Spleen (tissue), 13 donors: ENCODE measurements around the gene MPPE1. TPM values are rescaled to one million over a fixed set of nuclear protein-coding genes. Genes with fewer than 3 reads are reported as not detected.

Experiments used
- DNase-seq: peaks from one replicate; pipeline ENCODE4 v3.0.0-alpha.2; 2020
- H3K27ac ChIP-seq, 8 donors: fragments of 200-600 bp; sonication (generic) in 7 of 8; 1 replicate in 4 of 8; 2 replicates in 4 of 8; pipeline versions ENCODE4 v1.5.0 to v1.8.0; 2016 to 2021; ENCODE audit warnings: inconsistent platforms in 4 of 8, mild to moderate bottlenecking in 4 of 8, moderate library complexity in 1 of 8
- H3K27me3 ChIP-seq, 7 donors: fragments of 200-600 bp; sonication (generic) in 6 of 7; replicated peaks in 1 of 7; 1 replicate in 4 of 7; 2 replicates in 3 of 7; pipeline versions ENCODE4 v1.5.0 to v1.8.0; 2016 to 2021; ENCODE audit warnings: inconsistent platforms in 3 of 7, mild to moderate bottlenecking in 1 of 7
- H3K36me3 ChIP-seq, 6 donors: fragments of 200-600 bp; sonication (generic) in 5 of 6; 1 replicate in 4 of 6; 2 replicates in 2 of 6; pipeline versions ENCODE4 v1.5.0 to v1.8.0; 2016 to 2021; ENCODE audit warnings: inconsistent platforms in 2 of 6
- H3K4me1 ChIP-seq, 6 donors: fragments of 200-600 bp; sonication (generic) in 5 of 6; 1 replicate in 3 of 6; 2 replicates in 3 of 6; pipeline versions ENCODE4 v1.5.0 to v1.8.0; 2016 to 2021; ENCODE audit warnings: inconsistent platforms in 3 of 6
- H3K4me3 ChIP-seq, 8 donors: fragments of 200-600 bp; sonication (generic) in 7 of 8; 1 replicate in 4 of 8; 2 replicates in 4 of 8; pipeline versions ENCODE4 v1.5.0 to v1.8.0; 2016 to 2021; ENCODE audit warnings: inconsistent platforms in 4 of 8, mild to moderate bottlenecking in 4 of 8, moderate library complexity in 2 of 8
- H3K9me3 ChIP-seq, 8 donors: fragments of 200-600 bp; sonication (generic) in 7 of 8; 1 replicate in 4 of 8; 2 replicates in 4 of 8; pipeline versions ENCODE4 v1.5.0 to v1.8.0; 2016 to 2021; ENCODE audit warnings: inconsistent platforms in 4 of 8
- POLR2A ChIP-seq, 3 donors: fragments of 450-650 bp; IDR thresholded peaks; one replicate each; pipeline ENCODE4 v1.5.1; 2017; ENCODE audit warnings: antibody characterized with exemption in 3 of 3, mild to moderate bottlenecking in 1 of 3
- POLR2AphosphoS5 ChIP-seq, 3 donors: sonication (generic); formaldehyde crosslinking; IDR thresholded peaks; one replicate each; pipeline ENCODE4 v1.5.1; 2017; ENCODE audit warnings: antibody characterized with exemption in 3 of 3
- WGBS, 5 donors: extraction: QIAGEN DNeasy Blood & Tissue Kit in 3 of 5; methylation state at CpG; one replicate each; pipeline versions ENCODE4 v1.1.5 to v1.1.7; 2013 to 2018; 5-methylcytosine and 5-hydroxymethylcytosine counted together
- intact Hi-C: fragments of 100-400 bp; cut with DNase I; formaldehyde crosslinking; loops from one replicate; pipeline ENCODE4 v1.15.0; 2023; ENCODE audit warnings: low total_unique reads
- long read RNA-seq, 2 donors: transcript quantifications; one replicate each; lab custom pipeline, GENCODE V29; 2026
- polyA plus RNA-seq, 3 donors: library from polyadenylated mRNA; stranded (reverse); fragments of 200-250 nt; gene quantifications; one replicate each; pipeline ENCODE4 v1.2.1, GENCODE V29; 2013
- total RNA-seq, 7 donors: library from RNA; depleted of rRNA in 3 of 7; stranded (reverse); fragments of >200 nt in 3 of 7; fragmentation: NEBNext Ultra II Directional in 4 of 7; extraction: Animal tissue kit (Norgen Biotek cat#: 25700) in 4 of 7; gene quantifications; one replicate each; pipeline versions ENCODE4 v1.1.0 to v1.2.1, GENCODE V29; 2016 to 2021
- TF ChIP-seq, protein P1 (sequence below), 11 experiments: fragments of 200-600 bp in 7 of 11; fragments of 450-650 bp in 4 of 11; sonication (generic) in 4 of 11; IDR thresholded peaks in 8 of 11; conservative IDR thresholded peaks in 3 of 11; 1 replicate in 7 of 11; 2 replicates in 4 of 11; pipeline versions ENCODE4 v1.4.0 to v1.8.0; 2016 to 2021; ENCODE audit warnings: antibody characterized with exemption in 11 of 11, inconsistent platforms in 4 of 11, mild to moderate bottlenecking in 1 of 11
- donor health status: healthy with polysubstance abuse.
- donor health status: DM: no; HTN: no; CAD: no; lungs with moderate emphysema.
- donor health status: DM: no; HTN: no; CAD: no.
- donor health status: Bipolar disorder and iron deficiency.
- donor health status: healthy.
- donor health status: DM: no; HTN: no; CAD: no.
- donor health status: DM: yes; HTN: yes; CAD: no.

Gene MPPE1
- total RNA-seq: 10 to 100 TPM; 44.9 to 89.9 (median 57.3) TPM
- 10 to 100 TPM; 29.7 to 46.6 (median 29.7) TPM for polyA plus RNA-seq
- long read RNA-seq, donor 1, full-length matches to known transcripts: 3 of 3 reads
- long read RNA-seq, donor 1, partial matches to known transcripts: 0 of 3 reads
- long read RNA-seq, donor 1, other reads (novel, unspliced or antisense): 0 of 3 reads
- long read RNA-seq, donor 2, partial matches to known transcripts: 0 of 3 reads
- long read RNA-seq, donor 2, other reads (novel, unspliced or antisense): 0 of 3 reads

DNA sequence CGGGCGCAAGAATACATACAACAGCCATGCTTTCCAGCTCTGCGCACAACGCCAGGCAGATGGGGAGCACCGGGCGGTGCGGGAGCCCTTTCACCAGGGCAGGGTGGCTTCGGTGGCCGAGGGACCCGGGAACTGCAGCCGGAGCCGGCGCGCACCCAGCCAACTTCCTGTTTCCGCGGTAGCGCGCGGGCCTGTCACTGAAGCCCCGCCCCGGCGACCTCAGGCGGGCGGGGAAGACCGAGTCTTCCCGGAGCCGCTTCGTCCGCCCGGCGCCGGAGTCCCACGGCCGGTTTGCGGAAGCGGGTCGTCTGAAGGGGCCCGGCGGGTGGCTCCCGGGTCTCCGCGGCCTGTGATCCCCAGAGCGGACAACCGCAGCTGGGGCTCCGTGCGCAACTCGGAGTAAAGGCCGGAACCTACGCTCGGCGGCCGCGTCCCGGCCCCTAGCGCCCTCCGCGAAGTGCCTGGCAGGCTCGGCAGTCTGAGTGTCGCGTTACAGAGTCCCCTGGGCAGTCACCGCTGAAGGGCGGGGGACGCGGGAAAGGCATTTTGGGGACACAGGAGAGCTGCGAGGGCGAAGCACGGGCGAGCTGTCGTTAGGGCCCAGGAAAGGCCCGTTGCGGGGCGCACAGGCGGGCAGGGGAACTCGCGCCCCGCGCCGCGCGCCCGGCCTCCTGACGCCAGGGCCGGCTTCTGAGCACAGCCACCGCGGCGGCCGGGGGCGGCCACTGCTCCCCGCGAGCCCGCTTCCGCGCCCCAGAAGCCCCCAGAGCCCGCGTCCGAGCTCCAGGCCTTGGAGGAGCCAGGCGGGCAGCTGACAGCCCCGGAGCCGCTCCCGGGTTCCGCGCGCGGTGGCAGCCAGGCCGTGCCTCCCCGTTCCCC is at the start of gene MPPE1:
TSS of gene MPPE1 (minus strand) at position 136 of the 879 bp plus-strand sequence. CDS start 11,053 bp downstream, outside the sequence.
- peaks cover 0 to 27% (median 3%) of the 10 kb centered on the region in 6 donors for H3K36me3 ChIP-seq
- H3K4me1 ChIP-seq: peaks cover 18 to 53% (median 30%) of the 10 kb centered on the region in 6 donors
- peak in 2 of 3 donors; percentile 71 to 74 for TF ChIP-seq POLR2A (IDR thresholded peaks at IDR 0.05)
- peak; percentile 87 to 98 (median 95) for TF ChIP-seq POLR2AphosphoS5 (IDR thresholded peaks at IDR 0.05)
- TF ChIP-seq, protein P1, sequence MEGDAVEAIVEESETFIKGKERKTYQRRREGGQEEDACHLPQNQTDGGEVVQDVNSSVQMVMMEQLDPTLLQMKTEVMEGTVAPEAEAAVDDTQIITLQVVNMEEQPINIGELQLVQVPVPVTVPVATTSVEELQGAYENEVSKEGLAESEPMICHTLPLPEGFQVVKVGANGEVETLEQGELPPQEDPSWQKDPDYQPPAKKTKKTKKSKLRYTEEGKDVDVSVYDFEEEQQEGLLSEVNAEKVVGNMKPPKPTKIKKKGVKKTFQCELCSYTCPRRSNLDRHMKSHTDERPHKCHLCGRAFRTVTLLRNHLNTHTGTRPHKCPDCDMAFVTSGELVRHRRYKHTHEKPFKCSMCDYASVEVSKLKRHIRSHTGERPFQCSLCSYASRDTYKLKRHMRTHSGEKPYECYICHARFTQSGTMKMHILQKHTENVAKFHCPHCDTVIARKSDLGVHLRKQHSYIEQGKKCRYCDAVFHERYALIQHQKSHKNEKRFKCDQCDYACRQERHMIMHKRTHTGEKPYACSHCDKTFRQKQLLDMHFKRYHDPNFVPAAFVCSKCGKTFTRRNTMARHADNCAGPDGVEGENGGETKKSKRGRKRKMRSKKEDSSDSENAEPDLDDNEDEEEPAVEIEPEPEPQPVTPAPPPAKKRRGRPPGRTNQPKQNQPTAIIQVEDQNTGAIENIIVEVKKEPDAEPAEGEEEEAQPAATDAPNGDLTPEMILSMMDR (IDR thresholded peaks at IDR 0.05 in 8 of 11, conservative IDR thresholded peaks at IDR 0.05 in 3 of 11): peak in 2 of 11 experiments; percentile 22 to 31
- H3K9me3 ChIP-seq: no peaks in the 10 kb centered on the region
- H3K27me3 ChIP-seq: no peaks in the 10 kb centered on the region
- peak within 1 kb of the TSS; percentile 95 to 100 (median 100) for H3K27ac ChIP-seq
- intact Hi-C loops: loop anchor here (5.0 kb wide), 1 partner anchor 51 kb away; no protein-coding TSS in a partner anchor
- DNase-seq: peak; percentile 99
- peak within 1 kb of the TSS; percentile 69 to 89 (median 77) for H3K4me3 ChIP-seq
- WGBS, 5 donors: 0 to 1% (median 0%) methylated on average over 38 to 106 of the region's 106 CpGs

- no peak for TF ChIP-seq POLR2AphosphoS5 (IDR thresholded peaks at IDR 0.05)
- TF ChIP-seq, protein P1 (IDR thresholded peaks at IDR 0.05 in 8 of 11, conservative IDR thresholded peaks at IDR 0.05 in 3 of 11): no peak
- no peak for TF ChIP-seq POLR2A (IDR thresholded peaks at IDR 0.05)
- 71 to 88% (median 76%) methylated on average over 2 of the region's 2 CpGs for WGBS, 5 donors
- Histone ChIP-seq H3K4me1 (peaks cover 0 to 12% (median 0%) of the 10 kb centered on the region in 6 donors), H3K9me3 (peaks cover 0 to 20% (median 15%) of the 10 kb centered on the region in 8 donors), H3K4me3 (no peak overlapping the region), H3K27me3 (no peaks in the 10 kb centered on the region), H3K36me3 (no peaks in the 10 kb centered on the region), H3K27ac (no peak overlapping the region)
- intact Hi-C loops: no loop called here
- DNase-seq: no peak
Measured at GRCh38 chr18:11957636-11958035, 49.5 kb upstream of the MPPE1 start.

DNA sequence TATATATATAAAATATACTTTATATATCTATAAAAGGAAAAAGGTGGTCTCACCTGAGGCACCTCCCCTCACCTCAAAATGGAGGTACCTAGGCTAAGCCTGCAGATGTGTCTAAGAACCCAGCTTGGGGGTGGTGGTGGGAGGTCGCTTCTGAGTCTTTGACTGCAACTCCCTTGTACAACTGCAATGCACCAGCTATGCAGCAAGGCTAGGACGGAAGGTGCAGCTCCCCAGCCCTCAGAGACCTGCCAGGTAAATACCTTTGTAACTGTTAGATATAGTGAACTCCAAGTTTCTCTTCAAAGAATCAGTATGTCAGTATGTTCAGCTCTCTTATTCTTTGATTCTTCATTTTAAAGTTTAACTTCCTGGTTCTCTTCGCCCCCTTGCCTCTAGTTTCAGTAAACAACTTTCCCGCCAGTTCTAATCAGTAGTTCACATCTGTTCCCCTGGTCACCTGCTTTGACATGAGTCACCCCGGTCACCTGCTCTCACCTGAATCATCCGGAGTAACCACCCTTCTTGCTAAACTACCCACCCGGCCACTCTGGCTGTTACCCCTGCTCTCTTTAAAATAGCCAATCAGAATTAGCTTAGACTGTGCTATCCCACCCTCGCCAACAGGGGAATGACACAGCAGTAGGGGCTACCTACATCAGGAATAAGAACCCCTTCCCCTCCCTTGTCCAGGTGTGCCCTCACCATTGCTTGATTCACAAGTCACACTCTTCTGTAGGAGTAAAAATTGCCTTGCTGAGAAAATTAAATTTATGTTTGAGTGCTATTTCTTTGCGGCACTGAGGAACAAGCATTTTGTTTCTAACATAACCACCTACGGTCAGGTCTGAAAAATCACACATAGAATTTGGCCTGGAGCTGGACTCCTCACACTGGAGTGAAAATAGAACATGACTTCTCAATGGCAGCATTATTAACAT is 48.5 kb upstream of the MPPE1 start:
- intact Hi-C loops: no loop called here
- H3K4me3 ChIP-seq: no peak overlapping the region
- peaks cover 0 to 12% (median 0%) of the 10 kb centered on the region in 6 donors for H3K4me1 ChIP-seq
- H3K27ac ChIP-seq: no peak overlapping the region
- TF ChIP-seq POLR2A (IDR thresholded peaks at IDR 0.05) (no peak), POLR2AphosphoS5 (IDR thresholded peaks at IDR 0.05) (no peak)
- TF ChIP-seq, protein P1 (IDR thresholded peaks at IDR 0.05 in 8 of 11, conservative IDR thresholded peaks at IDR 0.05 in 3 of 11): no peak
- WGBS, 5 donors: 93 to 98% (median 95%) methylated on average over 10 of the region's 10 CpGs
- H3K27me3 ChIP-seq: no peaks in the 10 kb centered on the region
- H3K9me3 ChIP-seq: peaks cover 0 to 20% (median 15%) of the 10 kb centered on the region in 8 donors
- DNase-seq: no peak
- H3K36me3 ChIP-seq: no peaks in the 10 kb centered on the region
